ENCODE data around the gene SSUH2. TPM values are rescaled to one million over a fixed set of nuclear protein-coding genes. Genes with fewer than 3 reads are reported as not detected.

SSUH2 gene
- polyA plus RNA-seq, 1 experiment: 0.26 TPM

DNA sequence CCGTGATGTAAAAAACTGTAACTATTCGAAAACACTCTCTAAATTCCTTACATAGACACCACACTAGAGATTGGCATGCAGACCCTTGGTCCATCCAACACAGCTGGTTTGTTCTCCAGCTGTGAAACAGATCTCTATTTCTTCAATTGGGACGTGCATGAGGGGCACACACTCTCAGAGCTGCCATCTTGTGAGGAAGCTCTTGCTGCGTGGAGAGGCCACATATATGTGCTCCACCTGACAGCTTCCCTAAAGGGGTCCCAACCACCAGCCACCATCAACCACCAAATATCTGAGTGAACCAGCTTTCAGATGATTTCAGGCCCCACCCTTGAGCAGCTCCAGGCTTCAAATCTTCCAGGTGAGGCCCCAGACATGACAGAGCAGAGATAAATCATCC lies 25.6 kb downstream of the SSUH2 start:
- no peaks in the 10 kb centered on the region for H3K27me3 ChIP-seq (ENCODE audit: control insufficient read depth, insufficient read depth, low read length)
- DNase-seq (ENCODE audit: low read depth): no peak
- ChIA-PET CTCF (interaction anchor here (0.8 kb wide), 1 partner anchor 17 kb away, joined by 4 read pairs; no protein-coding TSS in a partner anchor), POLR2A (no interaction called here)
- no peaks in the 10 kb centered on the region for H3K36me3 ChIP-seq (ENCODE audit: control insufficient read depth, insufficient read depth, low read length)
- TF ChIP-seq, protein P1, sequence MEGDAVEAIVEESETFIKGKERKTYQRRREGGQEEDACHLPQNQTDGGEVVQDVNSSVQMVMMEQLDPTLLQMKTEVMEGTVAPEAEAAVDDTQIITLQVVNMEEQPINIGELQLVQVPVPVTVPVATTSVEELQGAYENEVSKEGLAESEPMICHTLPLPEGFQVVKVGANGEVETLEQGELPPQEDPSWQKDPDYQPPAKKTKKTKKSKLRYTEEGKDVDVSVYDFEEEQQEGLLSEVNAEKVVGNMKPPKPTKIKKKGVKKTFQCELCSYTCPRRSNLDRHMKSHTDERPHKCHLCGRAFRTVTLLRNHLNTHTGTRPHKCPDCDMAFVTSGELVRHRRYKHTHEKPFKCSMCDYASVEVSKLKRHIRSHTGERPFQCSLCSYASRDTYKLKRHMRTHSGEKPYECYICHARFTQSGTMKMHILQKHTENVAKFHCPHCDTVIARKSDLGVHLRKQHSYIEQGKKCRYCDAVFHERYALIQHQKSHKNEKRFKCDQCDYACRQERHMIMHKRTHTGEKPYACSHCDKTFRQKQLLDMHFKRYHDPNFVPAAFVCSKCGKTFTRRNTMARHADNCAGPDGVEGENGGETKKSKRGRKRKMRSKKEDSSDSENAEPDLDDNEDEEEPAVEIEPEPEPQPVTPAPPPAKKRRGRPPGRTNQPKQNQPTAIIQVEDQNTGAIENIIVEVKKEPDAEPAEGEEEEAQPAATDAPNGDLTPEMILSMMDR (IDR thresholded peaks at IDR 0.05; ENCODE audit: insufficient read depth, low read depth, low read length): no peak
- H3K4me3 ChIP-seq (ENCODE audit: low read depth, low read length): no peak overlapping the region

DNA sequence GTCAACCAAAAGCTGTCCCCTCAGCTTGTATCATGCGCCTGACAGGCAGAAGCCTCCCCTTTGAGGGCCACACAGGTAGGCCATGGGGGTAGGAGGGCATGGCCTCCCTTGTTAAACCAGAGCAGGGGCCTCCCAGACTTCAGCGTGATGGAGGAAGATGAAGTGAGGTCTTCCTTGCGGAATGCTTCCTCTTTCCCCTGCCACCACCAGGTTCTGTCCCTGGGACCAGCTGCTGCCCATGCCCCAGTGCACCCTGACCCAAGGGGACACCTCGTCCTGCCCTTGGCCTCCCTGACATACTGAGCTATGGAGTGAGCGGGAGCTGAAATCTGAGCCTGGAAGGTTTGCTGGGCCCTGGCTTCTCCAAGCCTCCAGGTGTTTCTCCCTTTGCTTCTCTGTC lies 26.7 kb downstream of the SSUH2 start:
- no peaks in the 10 kb centered on the region for H3K36me3 ChIP-seq (ENCODE audit: control insufficient read depth, insufficient read depth, low read length)
- DNase-seq (ENCODE audit: low read depth): no peak
- H3K4me3 ChIP-seq (ENCODE audit: low read depth, low read length): no peak overlapping the region
- no peaks in the 10 kb centered on the region for H3K27me3 ChIP-seq (ENCODE audit: control insufficient read depth, insufficient read depth, low read length)
- TF ChIP-seq, protein P1 (IDR thresholded peaks at IDR 0.05; ENCODE audit: insufficient read depth, low read depth, low read length): no peak
- ChIA-PET CTCF (interaction anchor here (0.6 kb wide), 2 partner anchors 17 to 138 kb away, joined by 3 read pairs; no protein-coding TSS in a partner anchor), POLR2A (no interaction called here)

DNA sequence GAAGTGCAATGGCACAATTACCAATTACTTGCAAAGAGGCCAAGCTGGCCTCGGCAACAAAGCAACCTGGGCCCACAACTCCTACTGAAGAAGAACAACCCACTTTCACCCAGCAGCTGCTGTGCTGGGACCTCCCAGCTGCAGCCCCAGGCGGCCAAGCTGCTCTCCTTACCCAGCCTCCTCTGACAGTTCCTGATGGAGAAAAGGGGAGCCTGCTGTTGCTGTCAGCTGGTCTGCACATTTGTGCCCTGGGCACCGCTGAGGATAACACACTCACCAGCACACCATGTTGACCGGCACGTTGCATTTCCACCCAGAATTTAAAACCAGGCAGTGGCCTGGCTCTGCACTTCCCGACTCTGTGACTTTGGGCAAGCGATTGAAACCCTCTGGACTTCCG lies 33.6 kb downstream of the SSUH2 start:
- ChIA-PET POLR2A (no interaction called here), CTCF (interaction anchor here (0.7 to 2.2 kb wide), 4 partner anchors 11 to 169 kb away, joined by 3 to 7 read pairs (median 4); no protein-coding TSS in a partner anchor)
- Histone ChIP-seq H3K27me3 (ENCODE audit: control insufficient read depth, insufficient read depth, low read length) (no peaks in the 10 kb centered on the region), H3K36me3 (ENCODE audit: control insufficient read depth, insufficient read depth, low read length) (no peaks in the 10 kb centered on the region), H3K4me3 (ENCODE audit: low read depth, low read length) (no peak overlapping the region)
- DNase-seq (ENCODE audit: low read depth): no peak
- TF ChIP-seq, protein P1 (IDR thresholded peaks at IDR 0.05; ENCODE audit: insufficient read depth, low read depth, low read length): no peak

DNA sequence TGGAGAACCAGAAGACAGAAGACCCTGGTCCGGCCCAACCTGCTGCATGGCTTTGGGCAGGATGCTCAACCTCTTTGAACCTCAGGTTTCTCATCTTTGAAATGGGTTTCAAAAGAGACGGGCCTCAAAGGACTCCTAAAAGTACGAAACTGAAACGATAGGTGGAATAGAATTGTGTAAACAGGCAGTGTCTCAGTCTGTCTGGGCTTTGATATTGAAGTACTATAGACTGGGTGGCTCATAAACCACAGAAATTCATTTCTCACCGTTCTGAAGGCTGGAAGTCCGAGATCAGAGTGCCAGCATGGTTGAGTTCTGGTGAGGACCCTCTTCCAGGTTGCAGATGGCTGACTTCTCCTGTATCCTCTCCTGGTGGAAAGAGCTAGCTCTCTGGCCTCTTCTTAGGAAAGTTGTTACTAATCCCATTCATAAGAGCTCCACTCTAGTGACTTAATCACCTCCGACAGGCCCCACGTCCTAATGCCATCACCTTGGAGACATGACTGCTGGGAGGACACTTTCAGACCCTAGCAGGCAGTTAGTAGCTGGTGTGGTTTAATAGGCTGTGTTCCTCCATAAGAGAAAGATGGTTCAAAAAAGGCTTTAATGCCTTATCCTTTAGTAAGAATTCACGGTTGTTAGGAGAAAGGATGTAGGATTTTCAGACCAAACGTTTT lies 35.7 kb downstream of the SSUH2 start:
- TF ChIP-seq, protein P1 (IDR thresholded peaks at IDR 0.05; ENCODE audit: insufficient read depth, low read depth, low read length): no peak
- DNase-seq (ENCODE audit: low read depth): no peak
- CTCF ChIA-PET: interaction anchor here (1.5 to 3.2 kb wide), 4 partner anchors 13 to 172 kb away, joined by 4 to 15 read pairs (median 6); no protein-coding TSS in a partner anchor
- H3K27me3 ChIP-seq (ENCODE audit: control insufficient read depth, insufficient read depth, low read length): no peaks in the 10 kb centered on the region
- no peak overlapping the region for H3K4me3 ChIP-seq (ENCODE audit: low read depth, low read length)
- H3K36me3 ChIP-seq (ENCODE audit: control insufficient read depth, insufficient read depth, low read length): no peaks in the 10 kb centered on the region
- POLR2A ChIA-PET: interaction anchor here (0.6 kb wide), 1 partner anchor 307 kb away, joined by 3 read pairs; no protein-coding TSS in a partner anchor

DNA sequence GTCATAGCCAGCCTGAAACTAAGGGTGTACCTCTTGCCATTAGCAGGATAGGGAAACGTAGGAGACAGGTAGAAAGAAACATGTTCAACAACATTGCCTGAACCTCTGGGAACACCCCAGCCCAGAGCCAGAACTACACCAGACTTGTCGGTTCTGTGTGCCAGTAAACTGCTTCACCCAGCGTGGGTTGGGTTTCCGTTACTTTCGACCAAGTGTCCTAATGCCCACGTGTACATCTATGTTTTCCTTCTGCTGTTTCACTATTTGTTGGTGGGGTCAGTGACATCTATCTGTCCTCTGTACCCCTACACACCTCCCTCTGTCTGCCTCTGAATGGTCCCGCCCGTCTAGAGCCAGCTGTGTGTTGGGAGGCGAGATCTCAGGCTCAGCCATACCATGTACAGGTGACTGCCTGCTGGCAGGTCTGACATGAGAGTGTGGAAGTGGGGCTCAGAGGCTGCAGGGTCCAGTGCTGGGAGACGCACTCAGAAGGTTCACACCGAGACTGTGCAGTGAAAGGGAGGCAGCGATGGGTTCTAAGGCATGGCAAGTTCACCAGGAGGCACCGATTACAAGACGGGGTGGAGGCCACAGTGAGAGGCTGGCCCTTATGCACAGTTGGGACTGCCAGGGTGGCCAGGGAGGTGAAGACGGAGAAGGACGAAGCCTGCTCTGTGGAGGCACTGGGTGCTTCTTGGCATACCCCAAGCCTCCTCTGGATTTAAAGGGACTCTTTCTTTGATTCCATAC lies 36.4 kb downstream of the SSUH2 start:
- CTCF ChIA-PET: interaction anchor here (0.9 to 3.2 kb wide), 18 partner anchors 9 to 369 kb away, joined by 3 to 15 read pairs (median 4); no protein-coding TSS in a partner anchor
- TF ChIP-seq, protein P1 (IDR thresholded peaks at IDR 0.05; ENCODE audit: insufficient read depth, low read depth, low read length): no peak
- Histone ChIP-seq H3K27me3 (ENCODE audit: control insufficient read depth, insufficient read depth, low read length) (no peaks in the 10 kb centered on the region), H3K4me3 (ENCODE audit: low read depth, low read length) (no peak overlapping the region), H3K36me3 (ENCODE audit: control insufficient read depth, insufficient read depth, low read length) (no peaks in the 10 kb centered on the region)
- POLR2A ChIA-PET: no interaction called here
- no peak for DNase-seq (ENCODE audit: low read depth)

All from BJ (cell line).